Hepatocyte (in vitro differentiated cells): Measurements from ENCODE around the gene RNF213. TPM values are rescaled to one million over a fixed set of nuclear protein-coding genes. Genes with fewer than 3 reads are reported as not detected.

Experiments
- DNase-seq: peaks from one replicate; pipeline ENCODE4 v3.0.0-alpha.2; 2016; ENCODE audit warnings: low spot score
- H2AFZ ChIP-seq: fragments of 200-600 bp; sonication (generic); 2 replicates; pipeline ENCODE4 v1.6.0; 2016; ENCODE audit warnings: antibody characterized with exemption, mild to moderate bottlenecking
- H3K27ac ChIP-seq: fragments of 200-600 bp; sonication (generic); 2 replicates; pipeline ENCODE4 v1.5.1; 2016; ENCODE audit warnings: mild to moderate bottlenecking
- H3K27me3 ChIP-seq: fragments of 200-600 bp; sonication (generic); 2 replicates; pipeline ENCODE4 v1.6.1; 2016
- H3K36me3 ChIP-seq: fragments of 200-600 bp; sonication (generic); replicated peaks from 2 replicates; pipeline ENCODE4 v1.5.1; 2016; ENCODE audit warnings: low read depth; ENCODE audit not compliant: insufficient read depth
- H3K4me1 ChIP-seq: fragments of 200-600 bp; sonication (generic); 2 replicates; pipeline ENCODE4 v1.5.1; 2016; ENCODE audit warnings: mild to moderate bottlenecking, moderate library complexity; ENCODE audit not compliant: insufficient read depth
- H3K4me2 ChIP-seq: fragments of 200-600 bp; sonication (generic); 2 replicates; pipeline ENCODE4 v1.6.0; 2016
- H3K4me3 ChIP-seq: fragments of 200-600 bp; sonication (generic); 2 replicates; pipeline ENCODE4 v1.5.1; 2016; ENCODE audit warnings: mild to moderate bottlenecking
- H3K79me2 ChIP-seq: fragments of 200-600 bp; sonication (generic); 2 replicates; pipeline ENCODE4 v1.6.0; 2017; ENCODE audit warnings: mild to moderate bottlenecking
- H3K9me2 ChIP-seq: fragments of 200-600 bp; sonication (generic); replicated peaks from 2 replicates; pipeline ENCODE4 v1.6.0; 2017; ENCODE audit warnings: mild to moderate bottlenecking; ENCODE audit not compliant: insufficient read depth
- H3K9me3 ChIP-seq: fragments of 200-600 bp; sonication (generic); 2 replicates; pipeline ENCODE4 v1.5.1; 2016; ENCODE audit warnings: low read depth, mild to moderate bottlenecking
- H4K20me1 ChIP-seq: fragments of 200-600 bp; sonication (generic); 2 replicates; pipeline ENCODE4 v1.6.0; 2016; ENCODE audit warnings: mild to moderate bottlenecking; ENCODE audit not compliant: insufficient read depth, poor library complexity, severe bottlenecking
- CTCF ChIP-seq: fragments of 200-600 bp; sonication (generic); IDR thresholded peaks from 2 replicates; pipeline ENCODE4 v1.5.1; 2016; ENCODE audit warnings: antibody characterized with exemption, mild to moderate bottlenecking; ENCODE audit not compliant: poor library complexity
- EZH2 ChIP-seq: fragments of 200-600 bp; sonication (generic); IDR thresholded peaks from 2 replicates; pipeline ENCODE4 v1.6.1; 2016; ENCODE audit warnings: antibody characterized with exemption, mild to moderate bottlenecking, borderline replicate concordance
- EZH2phosphoT487 ChIP-seq: fragments of 200-600 bp; sonication (generic); IDR thresholded peaks from one replicate; pipeline ENCODE4 v1.6.1; 2018; ENCODE audit warnings: antibody characterized with exemption, mild to moderate bottlenecking, low read depth, moderate library complexity; ENCODE audit not compliant: unreplicated experiment, severe bottlenecking
- WGBS: methylation state at CpG from one replicate; pipeline ENCODE4 v1.1.6; 2016; ENCODE audit warnings: low lambda C conversion rate; ENCODE audit errors: missing lambda C conversion rate; 5-methylcytosine and 5-hydroxymethylcytosine counted together
- polyA plus RNA-seq: library from polyadenylated mRNA; unstranded; fragments of >200 nt; fragmentation: Nextera tagmentation; extraction: Ambion mirVana; gene quantifications from 2 replicates; pipeline ENCODE4 v1.2.1, GENCODE V29; 2016
- total RNA-seq: library from RNA; depleted of rRNA; stranded (reverse); fragments of >200 nt; gene quantifications from 2 replicates; pipeline ENCODE4 v1.2.3, GENCODE V29; 2014

RNF213 gene
- total and polyA plus RNA-seq, 2 experiments from 2014 or later = 21.1 to 57.4 TPM

- H3K4me3 ChIP-seq = no peak overlapping the region
- H3K79me2 ChIP-seq = peaks cover 22% of the 10 kb centered on the region
- H3K4me2 ChIP-seq = no peak overlapping the region
- DNase-seq = no peak
- WGBS = 93% methylated on average over 11 of the region's 11 CpGs
- H3K4me1 ChIP-seq = peaks cover 4% of the 10 kb centered on the region
- TF ChIP-seq CTCF (no peak), EZH2 (no peak), EZH2phosphoT487 (no peak)
- no peaks in the 10 kb centered on the region for H3K9me2 ChIP-seq
- no peak overlapping the region for H2AFZ ChIP-seq
- no peaks in the 10 kb centered on the region for H3K36me3 ChIP-seq
- H3K27ac ChIP-seq = no peak overlapping the region
- no peaks in the 10 kb centered on the region for H3K9me3 ChIP-seq
- H3K27me3 ChIP-seq = no peaks in the 10 kb centered on the region
- peaks cover 3% of the 10 kb centered on the region for H4K20me1 ChIP-seq
Observed at GRCh38 chr17:80419255-80419654, 158.6 kb downstream of the RNF213 start.

DNA sequence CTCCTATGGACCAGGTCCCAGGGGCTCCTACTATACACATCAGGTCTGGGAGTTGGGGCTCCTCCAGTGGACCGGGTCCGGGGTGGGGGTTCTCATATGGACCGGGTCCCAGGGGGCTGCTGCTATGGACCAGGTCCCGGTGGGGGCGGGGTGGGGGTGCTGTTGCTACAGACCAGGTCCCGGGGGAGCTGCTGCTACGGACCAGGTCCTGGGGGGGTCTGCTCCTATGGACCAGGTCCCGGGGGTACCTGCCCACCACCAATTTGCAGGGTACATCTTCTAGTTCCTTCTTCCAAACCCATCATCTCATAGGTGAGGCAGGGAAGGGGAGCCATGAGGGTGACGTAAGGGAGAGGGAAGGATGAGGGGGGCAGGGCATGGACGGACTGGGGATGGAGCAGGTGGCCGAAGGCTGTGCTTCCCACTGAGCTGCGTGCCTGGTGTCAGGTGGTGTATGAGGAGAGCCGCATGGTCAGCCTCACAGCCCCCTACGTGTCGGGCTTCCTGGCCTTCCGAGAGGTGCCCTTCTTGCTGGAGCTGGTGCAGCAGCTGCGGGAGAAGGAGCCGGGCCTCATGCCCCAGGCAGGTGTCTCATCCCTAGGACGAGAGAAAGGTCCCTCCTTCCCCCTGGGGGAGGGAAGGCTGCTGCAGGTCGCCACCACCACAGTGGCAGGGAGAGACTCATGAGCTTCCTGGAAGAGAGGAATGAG is 160.9 kb downstream of the RNF213 start:
- Histone ChIP-seq H4K20me1 (peaks cover 3% of the 10 kb centered on the region), H3K36me3 (no peaks in the 10 kb centered on the region)
- TF ChIP-seq EZH2 (no peak), EZH2phosphoT487 (no peak), CTCF (no peak)

GRCh38 chr17:80422276-80422675 is 161.6 kb downstream of the RNF213 start:
- Histone ChIP-seq H4K20me1 (no peaks in the 10 kb centered on the region), H3K4me3 (no peak overlapping the region), H3K27ac (no peak overlapping the region), H3K9me2 (no peaks in the 10 kb centered on the region), H3K36me3 (no peaks in the 10 kb centered on the region), H3K27me3 (no peaks in the 10 kb centered on the region), H3K4me2 (no peak overlapping the region), H3K79me2 (no peaks in the 10 kb centered on the region), H3K9me3 (no peaks in the 10 kb centered on the region), H2AFZ (no peak overlapping the region), H3K4me1 (no peaks in the 10 kb centered on the region)
- DNase-seq = no peak
- 95% methylated on average over 17 of the region's 18 CpGs for WGBS
- TF ChIP-seq EZH2phosphoT487 (no peak), CTCF (no peak), EZH2 (no peak)

More for the DNA sequence above, 160.9 kb downstream of the RNF213 start:
- H3K9me2 ChIP-seq = no peaks in the 10 kb centered on the region
- H3K27me3 ChIP-seq = no peaks in the 10 kb centered on the region
- no peak for DNase-seq
- H3K4me1 ChIP-seq = no peaks in the 10 kb centered on the region
- no peak overlapping the region for H3K4me2 ChIP-seq
- 77% methylated on average over 15 of the region's 20 CpGs for WGBS
- no peaks in the 10 kb centered on the region for H3K9me3 ChIP-seq
- no peak overlapping the region for H2AFZ ChIP-seq
- peaks cover 7% of the 10 kb centered on the region for H3K79me2 ChIP-seq
- H3K4me3 ChIP-seq = no peak overlapping the region
- H3K27ac ChIP-seq = no peak overlapping the region
